C4-2B (cell line): ENCODE results near the gene MAGI2.

Experiments used
- ZFX ChIP-seq: fragments of 450-650 bp; IDR thresholded peaks from 2 replicates; pipeline ENCODE4 v1.6.1; 2017
- TF ChIP-seq, protein P1 (sequence below): fragments of 450-650 bp; conservative IDR thresholded peaks from 2 replicates; pipeline ENCODE4 v1.5.1; 2017; ENCODE audit warnings: mild to moderate bottlenecking

DNA sequence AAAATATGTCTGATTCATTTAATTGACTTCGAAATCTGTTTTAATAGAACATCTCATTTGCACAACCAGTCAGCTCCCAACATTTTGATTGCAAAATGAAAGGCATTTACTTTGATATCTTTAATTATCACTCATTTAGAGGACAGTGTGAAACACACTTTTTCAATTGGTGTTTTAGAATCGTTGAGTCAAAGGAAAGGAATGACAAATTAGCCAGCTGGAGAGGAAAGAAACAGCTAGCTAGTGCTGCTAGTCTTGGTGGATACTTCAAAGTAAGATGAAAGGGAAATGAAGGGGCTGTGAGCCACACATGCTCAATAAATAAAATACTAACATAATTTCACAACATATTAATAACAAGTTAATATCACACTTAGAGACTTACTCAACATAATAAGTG, 1084.7 kb downstream of the MAGI2 start:
- TF ChIP-seq, protein P1, sequence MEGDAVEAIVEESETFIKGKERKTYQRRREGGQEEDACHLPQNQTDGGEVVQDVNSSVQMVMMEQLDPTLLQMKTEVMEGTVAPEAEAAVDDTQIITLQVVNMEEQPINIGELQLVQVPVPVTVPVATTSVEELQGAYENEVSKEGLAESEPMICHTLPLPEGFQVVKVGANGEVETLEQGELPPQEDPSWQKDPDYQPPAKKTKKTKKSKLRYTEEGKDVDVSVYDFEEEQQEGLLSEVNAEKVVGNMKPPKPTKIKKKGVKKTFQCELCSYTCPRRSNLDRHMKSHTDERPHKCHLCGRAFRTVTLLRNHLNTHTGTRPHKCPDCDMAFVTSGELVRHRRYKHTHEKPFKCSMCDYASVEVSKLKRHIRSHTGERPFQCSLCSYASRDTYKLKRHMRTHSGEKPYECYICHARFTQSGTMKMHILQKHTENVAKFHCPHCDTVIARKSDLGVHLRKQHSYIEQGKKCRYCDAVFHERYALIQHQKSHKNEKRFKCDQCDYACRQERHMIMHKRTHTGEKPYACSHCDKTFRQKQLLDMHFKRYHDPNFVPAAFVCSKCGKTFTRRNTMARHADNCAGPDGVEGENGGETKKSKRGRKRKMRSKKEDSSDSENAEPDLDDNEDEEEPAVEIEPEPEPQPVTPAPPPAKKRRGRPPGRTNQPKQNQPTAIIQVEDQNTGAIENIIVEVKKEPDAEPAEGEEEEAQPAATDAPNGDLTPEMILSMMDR, result no peak
- TF ChIP-seq ZFX, result no peak
